ENCODE measurements around the gene FIGNL1.

DNA sequence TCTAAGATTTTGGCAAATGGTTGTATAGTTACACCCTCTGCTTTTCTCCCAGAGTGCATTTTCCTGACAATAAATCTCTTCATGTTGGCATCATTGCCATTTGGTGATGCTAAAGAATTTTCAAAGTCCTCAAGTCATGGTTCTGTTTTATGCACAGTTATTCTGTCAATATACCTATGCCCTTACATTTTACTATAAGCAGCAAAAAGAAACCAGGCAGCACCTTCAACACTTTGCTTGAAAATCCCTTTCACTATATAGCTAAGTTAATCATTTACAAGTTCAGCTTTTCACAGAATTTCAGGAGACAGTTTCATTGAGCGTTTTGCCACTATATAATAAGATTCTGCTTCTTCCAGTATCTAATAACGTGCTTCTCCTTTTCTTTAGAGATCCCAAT lies 22.6 kb downstream of the FIGNL1 start:
- TF ChIP-seq CTCF (IDR thresholded peaks at IDR 0.05) (no peak), POLR2A (IDR thresholded peaks at IDR 0.05) (no peak)

All from adrenal gland (tissue), 5 donors.